Measurements from ENCODE around the gene CYB561. TPM values are rescaled to one million over a fixed set of nuclear protein-coding genes. Genes with fewer than 3 reads are reported as not detected.

Gene CYB561
- total RNA-seq, result 3.3 and 4.2 TPM in 2 replicates

DNA sequence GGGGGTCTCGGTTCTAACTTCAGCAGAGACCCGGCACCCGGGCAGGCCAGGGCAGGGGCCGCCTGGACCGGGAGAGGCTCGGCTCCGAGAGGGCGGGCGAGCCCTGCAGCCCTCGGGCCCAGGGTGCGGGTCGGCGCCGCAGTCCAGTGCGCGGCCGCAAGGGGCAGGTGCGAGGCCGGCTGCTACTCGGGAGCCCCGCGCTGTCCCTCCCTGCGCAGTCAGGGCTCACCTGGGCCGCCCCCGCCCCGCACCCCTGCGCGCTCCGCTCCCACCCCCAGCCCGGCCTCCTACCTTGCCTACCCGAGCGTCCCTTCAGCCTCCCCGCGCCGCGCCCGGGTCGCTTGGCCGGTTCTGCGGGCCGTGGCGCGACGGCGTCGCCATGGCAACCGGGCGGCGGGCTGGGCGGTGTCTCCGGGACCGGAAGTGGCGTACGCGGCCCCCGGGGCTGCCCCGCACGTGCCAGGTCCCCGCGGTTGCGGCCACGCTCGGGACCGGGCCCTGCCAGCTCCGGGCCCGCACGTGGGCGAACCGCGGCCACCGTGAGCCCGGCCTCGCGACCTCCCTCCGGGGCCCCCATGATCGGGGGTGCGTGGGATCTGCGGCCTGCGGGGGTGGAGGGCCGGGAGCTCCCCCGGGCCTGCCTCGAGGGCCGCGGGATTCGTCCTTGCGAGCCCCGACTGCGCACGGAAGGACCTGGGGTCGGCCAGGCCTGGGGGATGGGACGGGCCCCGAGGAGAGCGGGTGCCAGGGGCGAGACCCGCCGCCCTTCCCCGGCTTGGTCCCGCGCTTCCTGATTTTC, at the start of gene CYB561:
Gene CYB561 (minus strand): TSS at position 353 of the 799 bp plus-strand sequence. CDS start 8,759 bp downstream, outside the sequence.
- intact Hi-C loops (cut with micrococcal nuclease), result loop anchor here (2.0 to 5.0 kb wide), 2 partner anchors 105 to 1584 kb away; partner anchors contain the start of genes BRIP1 and DCAF7

GRCh38 chr17:63495491-63495890, 49.4 kb upstream of the CYB561 start:
- intact Hi-C loops (cut with micrococcal nuclease), result no loop called here

- intact Hi-C loops (cut with micrococcal nuclease), result no loop called here
These were observed 48.3 kb upstream of the CYB561 start for GRCh38 chr17:63494300-63494928.

GRCh38 chr17:63493411-63493810, 47.3 kb upstream of the CYB561 start:
- intact Hi-C loops (cut with micrococcal nuclease), result no loop called here

- intact Hi-C loops (cut with micrococcal nuclease), result no loop called here
These were observed 46.8 kb upstream of the CYB561 start for GRCh38 chr17:63492940-63493339.

- intact Hi-C loops (cut with micrococcal nuclease), result no loop called here
These were observed 46.0 kb upstream of the CYB561 start for GRCh38 chr17:63491977-63492618.

DNA sequence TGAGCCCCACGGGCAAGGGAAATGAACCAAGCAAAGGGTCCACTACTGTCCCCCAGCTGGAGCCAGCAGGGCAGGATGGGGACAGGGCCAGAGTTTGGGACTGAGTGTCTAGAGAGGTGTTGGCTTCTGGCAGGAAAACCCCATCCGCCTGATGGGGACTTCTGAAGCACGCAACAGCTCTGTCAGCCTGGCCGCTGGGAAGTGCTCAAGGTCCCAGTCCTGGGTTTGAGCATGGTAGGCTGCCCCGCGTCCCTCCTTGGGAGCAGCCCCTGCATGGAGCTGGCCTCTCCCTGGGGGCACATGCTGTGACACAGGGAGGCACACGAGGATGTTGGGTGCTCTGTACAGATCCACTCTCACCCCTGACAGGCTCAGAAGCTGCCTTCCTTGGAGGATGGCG, 45.3 kb upstream of the CYB561 start:
- intact Hi-C loops (cut with micrococcal nuclease), result no loop called here

DNA sequence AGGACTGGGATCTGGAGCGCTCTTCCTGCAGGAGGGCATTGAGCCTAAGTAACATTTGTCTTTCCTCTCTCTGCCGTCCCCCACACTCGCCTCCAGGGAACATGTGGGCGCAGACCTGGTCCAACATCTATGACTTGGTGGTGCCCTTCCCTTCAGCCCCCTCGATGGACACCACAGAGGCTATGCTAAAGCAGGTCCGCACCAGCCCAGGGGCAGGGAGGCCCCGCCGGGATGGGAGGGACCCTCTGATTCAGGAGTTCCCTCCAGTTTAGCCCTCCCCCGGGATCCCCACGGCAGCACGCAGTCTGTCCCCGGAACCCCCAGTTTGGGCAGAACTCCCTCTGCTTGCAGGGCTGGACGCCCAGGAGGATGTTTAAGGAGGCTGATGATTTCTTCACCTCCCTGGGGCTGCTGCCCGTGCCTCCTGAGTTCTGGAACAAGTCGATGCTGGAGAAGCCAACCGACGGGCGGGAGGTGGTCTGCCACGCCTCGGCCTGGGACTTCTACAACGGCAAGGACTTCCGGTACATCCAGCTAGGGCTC, 44.8 kb upstream of the CYB561 start:
- intact Hi-C loops (cut with micrococcal nuclease), result no loop called here

GRCh38 chr17:63490329-63490728, 44.2 kb upstream of the CYB561 start:
- intact Hi-C loops (cut with micrococcal nuclease), result no loop called here

- intact Hi-C loops (cut with micrococcal nuclease), result no loop called here
These were observed 43.2 kb upstream of the CYB561 start for GRCh38 chr17:63489291-63489690.

DNA sequence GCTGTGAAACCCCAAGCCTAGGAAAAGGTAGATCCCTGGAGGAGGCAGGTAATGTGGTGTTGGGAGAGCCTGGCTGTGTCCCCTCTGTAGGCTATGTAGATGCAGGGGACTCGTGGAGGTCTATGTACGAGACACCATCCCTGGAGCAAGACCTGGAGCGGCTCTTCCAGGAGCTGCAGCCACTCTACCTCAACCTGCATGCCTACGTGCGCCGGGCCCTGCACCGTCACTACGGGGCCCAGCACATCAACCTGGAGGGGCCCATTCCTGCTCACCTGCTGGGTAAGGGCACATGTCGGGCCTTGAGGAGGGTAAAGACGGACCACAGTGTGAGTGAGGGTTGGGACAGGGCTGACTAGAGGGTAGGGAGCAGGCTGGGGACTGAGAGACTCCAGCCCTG, 42.7 kb upstream of the CYB561 start:
- intact Hi-C loops (cut with micrococcal nuclease), result no loop called here

- intact Hi-C loops (cut with micrococcal nuclease), result no loop called here
These were observed 40.9 kb upstream of the CYB561 start for GRCh38 chr17:63487014-63487339.

DNA sequence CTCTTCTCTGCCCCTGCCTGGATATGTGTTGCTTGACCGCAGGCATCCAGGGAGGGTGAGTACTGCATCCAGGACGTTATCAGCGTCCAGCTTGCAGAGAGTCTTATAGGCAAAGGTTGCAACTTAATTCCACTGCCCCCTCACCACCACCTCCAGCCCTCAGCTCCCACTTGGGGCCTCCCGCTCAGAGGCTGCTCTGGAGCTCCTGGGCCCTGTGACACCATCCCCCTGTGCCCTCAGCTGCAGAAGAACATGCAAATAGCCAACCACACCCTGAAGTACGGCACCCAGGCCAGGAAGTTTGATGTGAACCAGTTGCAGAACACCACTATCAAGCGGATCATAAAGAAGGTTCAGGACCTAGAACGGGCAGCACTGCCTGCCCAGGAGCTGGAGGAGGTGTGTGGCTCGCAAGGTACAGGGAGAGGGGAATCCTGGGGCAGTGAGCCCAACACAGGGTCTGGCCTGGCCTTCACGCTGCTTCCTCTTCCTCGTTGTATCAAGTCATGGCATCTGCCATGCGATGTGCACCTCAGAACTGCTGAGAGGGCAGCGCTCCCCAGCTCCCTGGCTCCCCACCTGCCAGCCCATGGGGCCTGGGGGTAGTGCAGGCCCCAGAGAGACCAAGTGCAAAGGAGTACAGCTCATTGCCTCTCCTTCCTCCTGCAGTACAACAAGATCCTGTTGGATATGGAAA, 40.4 kb upstream of the CYB561 start:
- intact Hi-C loops (cut with micrococcal nuclease), result no loop called here

- intact Hi-C loops (cut with micrococcal nuclease), result no loop called here
These were observed 37.8 kb upstream of the CYB561 start for GRCh38 chr17:63483655-63484575.

DNA sequence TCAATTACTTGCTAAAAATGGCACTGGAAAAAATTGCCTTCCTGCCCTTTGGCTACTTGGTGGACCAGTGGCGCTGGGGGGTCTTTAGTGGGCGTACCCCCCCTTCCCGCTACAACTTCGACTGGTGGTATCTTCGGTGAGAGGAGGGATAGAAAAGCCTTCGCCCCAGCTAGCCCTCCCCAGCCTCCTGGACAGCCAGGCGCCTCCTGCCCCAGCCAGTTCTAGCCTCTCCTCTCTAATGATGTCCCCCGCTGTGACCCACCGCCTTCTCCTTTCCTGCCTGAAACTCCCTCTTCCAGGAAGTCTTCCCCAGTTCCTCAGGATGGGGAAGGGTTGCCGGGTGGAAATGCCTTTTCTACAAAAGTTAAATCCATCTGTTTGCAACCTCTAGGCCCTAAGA, 36.9 kb upstream of the CYB561 start:
- intact Hi-C loops (cut with micrococcal nuclease), result no loop called here

GRCh38 chr17:63482509-63482908, 36.4 kb upstream of the CYB561 start:
- intact Hi-C loops (cut with micrococcal nuclease), result no loop called here

DNA sequence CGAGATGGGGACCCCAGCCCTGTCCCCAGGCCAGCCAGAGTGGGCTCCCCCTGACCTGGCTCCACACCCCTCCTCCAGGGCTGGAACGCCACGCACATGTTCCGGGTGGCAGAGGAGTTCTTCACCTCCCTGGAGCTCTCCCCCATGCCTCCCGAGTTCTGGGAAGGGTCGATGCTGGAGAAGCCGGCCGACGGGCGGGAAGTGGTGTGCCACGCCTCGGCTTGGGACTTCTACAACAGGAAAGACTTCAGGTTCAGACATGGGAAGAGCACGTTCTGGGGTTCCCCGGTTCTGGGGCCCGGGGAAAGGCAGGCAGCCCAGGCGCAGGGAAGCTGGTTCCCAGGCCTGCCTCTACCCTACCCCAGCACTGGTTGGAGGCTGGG, 35.4 kb upstream of the CYB561 start:
- intact Hi-C loops (cut with micrococcal nuclease), result no loop called here

DNA sequence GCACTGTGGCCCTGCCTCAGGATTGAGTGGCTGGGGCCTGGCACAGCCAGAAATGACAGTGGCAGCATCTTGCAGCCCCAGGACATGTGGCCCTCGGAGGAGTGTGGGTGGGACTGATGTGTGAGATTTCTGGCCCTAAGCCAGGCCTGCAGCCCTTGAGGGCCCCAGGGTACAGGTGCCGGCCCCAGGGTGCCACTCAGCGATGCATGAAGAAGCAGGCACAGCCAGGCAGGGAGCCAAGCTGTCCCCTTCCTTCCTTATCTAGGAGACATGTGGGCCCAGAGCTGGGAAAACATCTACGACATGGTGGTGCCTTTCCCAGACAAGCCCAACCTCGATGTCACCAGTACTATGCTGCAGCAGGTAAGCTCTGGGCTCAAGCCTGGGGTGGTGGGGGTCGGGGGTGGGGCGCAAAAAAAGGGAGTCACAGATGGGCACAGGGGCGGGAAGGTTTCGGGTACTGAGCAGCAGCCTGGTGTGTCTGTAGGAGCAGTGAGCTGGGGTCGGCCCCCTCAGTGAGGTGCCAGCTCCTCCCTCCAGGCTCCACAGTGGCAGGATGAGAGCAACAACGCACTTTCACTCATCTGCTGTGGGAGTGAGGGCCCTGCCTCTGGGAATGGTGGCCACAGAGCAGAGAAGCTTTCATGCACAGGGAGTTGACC, 34.9 kb upstream of the CYB561 start:
- intact Hi-C loops (cut with micrococcal nuclease), result no loop called here

- intact Hi-C loops (cut with micrococcal nuclease), result no loop called here
These were observed 34.2 kb upstream of the CYB561 start for GRCh38 chr17:63480192-63480784.
